Keratinocyte (primary cell): ENCODE measurements around the gene NEB.

Experiments
- EZH2 ChIP-seq: IDR thresholded peaks from one replicate; pipeline ENCODE4 v1.6.1; 2012; ENCODE audit warnings: inconsistent platforms, mild to moderate bottlenecking, low read length, moderate library complexity
- TF ChIP-seq, protein P1 (sequence below), 3 experiments: IDR thresholded peaks in 1 of 3; conservative IDR thresholded peaks in 1 of 3; optimal IDR thresholded peaks in 1 of 3; 2 replicates in 2 of 3; 3 replicates in 1 of 3; pipeline versions ENCODE3 to v1.5.1; 2011; ENCODE audit warnings: low read length in 3 of 3, mild to moderate bottlenecking in 3 of 3, moderate library complexity in 2 of 3, control low read depth in 1 of 3, inconsistent platforms in 1 of 3; ENCODE audit not compliant: insufficient read depth in 2 of 3; ENCODE audit errors: extremely low read depth in 1 of 3

DNA sequence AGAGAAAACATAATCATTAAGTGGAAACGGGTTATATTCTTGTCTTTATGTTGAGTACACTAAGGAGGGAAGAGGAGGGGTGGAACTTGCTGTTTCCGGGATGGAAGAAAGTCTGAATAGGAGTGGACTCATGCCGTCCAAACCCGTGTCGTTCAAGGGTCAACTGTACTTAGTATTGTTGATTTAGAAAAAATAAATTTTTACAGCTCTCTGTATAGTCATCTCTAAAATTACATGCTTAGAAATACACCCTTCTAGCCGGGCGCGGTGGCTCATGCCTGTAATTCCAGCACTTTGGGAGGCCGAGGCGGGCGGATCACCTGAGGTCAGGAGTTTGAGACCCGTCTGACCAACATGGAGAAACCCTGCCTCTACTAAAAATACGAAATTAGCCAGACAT, 295.1 kb downstream of the NEB start:
- TF ChIP-seq, protein P1, sequence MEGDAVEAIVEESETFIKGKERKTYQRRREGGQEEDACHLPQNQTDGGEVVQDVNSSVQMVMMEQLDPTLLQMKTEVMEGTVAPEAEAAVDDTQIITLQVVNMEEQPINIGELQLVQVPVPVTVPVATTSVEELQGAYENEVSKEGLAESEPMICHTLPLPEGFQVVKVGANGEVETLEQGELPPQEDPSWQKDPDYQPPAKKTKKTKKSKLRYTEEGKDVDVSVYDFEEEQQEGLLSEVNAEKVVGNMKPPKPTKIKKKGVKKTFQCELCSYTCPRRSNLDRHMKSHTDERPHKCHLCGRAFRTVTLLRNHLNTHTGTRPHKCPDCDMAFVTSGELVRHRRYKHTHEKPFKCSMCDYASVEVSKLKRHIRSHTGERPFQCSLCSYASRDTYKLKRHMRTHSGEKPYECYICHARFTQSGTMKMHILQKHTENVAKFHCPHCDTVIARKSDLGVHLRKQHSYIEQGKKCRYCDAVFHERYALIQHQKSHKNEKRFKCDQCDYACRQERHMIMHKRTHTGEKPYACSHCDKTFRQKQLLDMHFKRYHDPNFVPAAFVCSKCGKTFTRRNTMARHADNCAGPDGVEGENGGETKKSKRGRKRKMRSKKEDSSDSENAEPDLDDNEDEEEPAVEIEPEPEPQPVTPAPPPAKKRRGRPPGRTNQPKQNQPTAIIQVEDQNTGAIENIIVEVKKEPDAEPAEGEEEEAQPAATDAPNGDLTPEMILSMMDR (optimal IDR thresholded peaks at IDR 0.05 in 1 of 3, IDR thresholded peaks at IDR 0.05 in 1 of 3, conservative IDR thresholded peaks at IDR 0.05 in 1 of 3; ENCODE audit: extremely low read depth in 1 of 3, insufficient read depth in 2 of 3, low read length in 3 of 3) = no peak
- TF ChIP-seq EZH2 = no peak
